ENCODE measurements around the gene NOP10. TPM values are rescaled to one million over a fixed set of nuclear protein-coding genes. Genes with fewer than 3 reads are reported as not detected.

NOP10 gene
- total and polyA plus RNA-seq, 2 of the 8 experiments (the other 6 are each of a cell fraction or from before 2014, with no cell fraction given) = 285 to 981 TPM

GRCh38 chr15:34370129-34370528 is 27.2 kb upstream of the NOP10 start:
- Histone ChIP-seq H2BK12ac (ENCODE audit: low read depth, low read length) (no peak overlapping the region), H3K18ac (ENCODE audit: extremely low read depth, low read length) (no peak overlapping the region), H3K27ac (ENCODE audit: low read depth, low read length) (no peak overlapping the region), H2AFZ (ENCODE audit: low read length) (no peak overlapping the region), H3K79me1 (ENCODE audit: low read depth, low read length) (peaks cover 8% of the 10 kb centered on the region), H3K9me3 (ENCODE audit: insufficient read depth in 2 of 2, low read depth in 1 of 2, low read length in 1 of 2) (peaks cover 0 to 10% of the 10 kb centered on the region in 2 experiments; a peak in 2 of 4 replicates), H3K4me2 (ENCODE audit: insufficient read depth in 1 of 2, low read depth in 2 of 2, low read length in 2 of 2) (no peak overlapping the region), H2BK5ac (ENCODE audit: low read depth, low read length) (no peak overlapping the region), H4K20me1 (replicated peaks in 1 of 2; ENCODE audit: control insufficient read depth in 1 of 2, insufficient read depth in 2 of 2, low read length in 2 of 2) (peaks cover 2 to 7% of the 10 kb centered on the region in 2 experiments), H4K8ac (ENCODE audit: extremely low read depth, insufficient read depth, low read length) (no peak overlapping the region), H3K23ac (ENCODE audit: insufficient read length) (no peak overlapping the region), H3K14ac (ENCODE audit: insufficient read length) (no peak overlapping the region), H4K5ac (ENCODE audit: insufficient read length, low read depth, low read length) (no peak overlapping the region), H3K4me1 (replicated peaks in 1 of 4; ENCODE audit: control insufficient read depth in 3 of 4, insufficient read depth in 4 of 4, low read length in 3 of 4) (peaks cover 4 to 8% (median 6%) of the 10 kb centered on the region in 4 experiments; a peak in 6 of 7 replicates), H3K36me3 (ENCODE audit: control insufficient read depth in 2 of 4, insufficient read depth in 4 of 4, low read length in 3 of 4) (no peaks in the 10 kb centered on the region), H3K23me2 (ENCODE audit: low read depth, low read length) (peaks cover 4% of the 10 kb centered on the region; the same call in 1 of the 2 replicates), H2BK15ac (ENCODE audit: low read length) (no peak overlapping the region), H2BK120ac (replicated peaks; ENCODE audit: low read depth, low read length) (no peak overlapping the region), H3K9ac (replicated peaks in 1 of 4; ENCODE audit: extremely low read depth in 1 of 4, low read depth in 3 of 4, low read length in 3 of 4) (no peak overlapping the region), H3K4ac (replicated peaks; ENCODE audit: insufficient read length, low read depth, low read length) (no peak overlapping the region), H3K56ac (replicated peaks; ENCODE audit: insufficient read length, low read depth, low read length) (no peak overlapping the region), H3K79me2 (ENCODE audit: control insufficient read depth in 1 of 2, insufficient read depth in 2 of 2, low read length in 2 of 2) (peaks cover 0 to 12% of the 10 kb centered on the region in 2 experiments; a peak in 3 of 4 replicates), H3K4me3 (ENCODE audit: extremely low read depth in 1 of 4, insufficient read depth in 2 of 4, low read depth in 3 of 4, low read length in 4 of 4) (no peak overlapping the region), H3K27me3 (replicated peaks in 1 of 4; ENCODE audit: control insufficient read depth in 3 of 4, extremely low read depth in 1 of 4, insufficient read depth in 3 of 4, low read length in 3 of 4) (no peaks in the 10 kb centered on the region), H2BK20ac (ENCODE audit: low read length) (no peak overlapping the region), H2AK5ac (ENCODE audit: low read depth, low read length) (no peak overlapping the region), H4K91ac (replicated peaks; ENCODE audit: insufficient read length, low read length) (no peak overlapping the region)
- WGBS, 2 experiments (ENCODE audit: extremely low coverage in 1 of 2, insufficient coverage in 1 of 2, insufficient read length in 1 of 2, insufficient replicate concordance in 2 of 2, low coverage in 1 of 2, low lambda C conversion rate in 2 of 2, missing lambda C conversion rate in 1 of 2) = 81% methylated on average over 2 of the region's 2 CpGs; no CpG with 5 or more reads in 1 of the 2 experiments
- ChIA-PET CTCF (ENCODE audit: partially characterized antibody) (no interaction called here), POLR2A (ENCODE audit: partially characterized antibody) (no interaction called here)
- DNase-seq (ENCODE audit: low read depth in 1 of 2, low spot score in 2 of 2) = no peak
- FAIRE-seq = no peak
- TF ChIP-seq ASH2L (IDR thresholded peaks at IDR 0.05; ENCODE audit: low read length) = no peak
- no peak for TF ChIP-seq TEAD4 (IDR thresholded peaks at IDR 0.05; ENCODE audit: low read depth, low read length)
- no peak for TF ChIP-seq POLR2A (IDR thresholded peaks at IDR 0.05; ENCODE audit: control extremely low read depth in 1 of 2, low read depth in 2 of 2, low read length in 2 of 2)
- no peak for TF ChIP-seq SP1 (IDR thresholded peaks at IDR 0.05; ENCODE audit: low read depth, low read length)
- no peak for TF ChIP-seq HDAC2 (IDR thresholded peaks at IDR 0.05; ENCODE audit: borderline replicate concordance in 1 of 2, low read depth in 2 of 2, low read length in 2 of 2)
- no peak for TF ChIP-seq BACH1 (IDR thresholded peaks at IDR 0.05; ENCODE audit: low read length)
- no peak for TF ChIP-seq RFX5 (IDR thresholded peaks at IDR 0.05; ENCODE audit: borderline replicate concordance, low read depth, low read length)
- no peak for TF ChIP-seq HDAC6 (IDR thresholded peaks at IDR 0.05; ENCODE audit: low read depth, low read length)

Data from H1 (cell line).